ENCODE results near the gene SOX30.

DNA sequence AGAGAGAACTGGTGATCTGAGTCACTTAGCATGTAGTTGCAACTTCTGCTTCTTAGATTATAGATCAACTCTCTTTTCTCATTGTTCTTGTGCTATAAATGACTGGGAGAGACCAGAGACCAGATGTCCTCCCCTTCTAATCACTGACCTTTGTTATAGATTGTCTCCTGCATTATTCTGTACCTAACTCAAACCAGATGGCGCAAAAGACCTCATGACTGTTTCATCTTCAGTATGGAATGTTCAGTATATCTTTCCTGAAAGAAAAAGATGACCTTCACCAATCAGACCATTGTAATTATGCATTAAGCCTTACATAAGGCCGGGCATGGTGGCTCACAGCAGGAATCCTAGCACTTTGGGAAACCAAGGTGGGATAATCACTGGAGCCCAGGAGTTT lies 46.2 kb downstream of the SOX30 start:
- TF ChIP-seq POLR2A (IDR thresholded peaks at IDR 0.05; ENCODE audit: low read length) (no peak), RFX5 (IDR thresholded peaks at IDR 0.05) (no peak), RNF2 (IDR thresholded peaks at IDR 0.05; ENCODE audit: borderline replicate concordance, low read depth) (no peak)
- TF ChIP-seq, protein P1, sequence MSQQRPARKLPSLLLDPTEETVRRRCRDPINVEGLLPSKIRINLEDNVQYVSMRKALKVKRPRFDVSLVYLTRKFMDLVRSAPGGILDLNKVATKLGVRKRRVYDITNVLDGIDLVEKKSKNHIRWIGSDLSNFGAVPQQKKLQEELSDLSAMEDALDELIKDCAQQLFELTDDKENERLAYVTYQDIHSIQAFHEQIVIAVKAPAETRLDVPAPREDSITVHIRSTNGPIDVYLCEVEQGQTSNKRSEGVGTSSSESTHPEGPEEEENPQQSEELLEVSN (IDR thresholded peaks at IDR 0.05; ENCODE audit: borderline replicate concordance, low read depth): no peak

Measured in A549 (cell line).